ELR (cell line): Measurements from ENCODE around the gene KRTAP10-10.
"Not testable (repeated sequence)": the region's sequence is repeated elsewhere in the genome, so short reads cannot be mapped to it uniquely, and the experiment has no call there.

ENCODE experiments used
- DNase-seq: peaks from one replicate; pipeline ENCODE4 v3.0.0-alpha.2; 2015; ENCODE audit warnings: low read depth

The KRTAP10-10 gene

DNA sequence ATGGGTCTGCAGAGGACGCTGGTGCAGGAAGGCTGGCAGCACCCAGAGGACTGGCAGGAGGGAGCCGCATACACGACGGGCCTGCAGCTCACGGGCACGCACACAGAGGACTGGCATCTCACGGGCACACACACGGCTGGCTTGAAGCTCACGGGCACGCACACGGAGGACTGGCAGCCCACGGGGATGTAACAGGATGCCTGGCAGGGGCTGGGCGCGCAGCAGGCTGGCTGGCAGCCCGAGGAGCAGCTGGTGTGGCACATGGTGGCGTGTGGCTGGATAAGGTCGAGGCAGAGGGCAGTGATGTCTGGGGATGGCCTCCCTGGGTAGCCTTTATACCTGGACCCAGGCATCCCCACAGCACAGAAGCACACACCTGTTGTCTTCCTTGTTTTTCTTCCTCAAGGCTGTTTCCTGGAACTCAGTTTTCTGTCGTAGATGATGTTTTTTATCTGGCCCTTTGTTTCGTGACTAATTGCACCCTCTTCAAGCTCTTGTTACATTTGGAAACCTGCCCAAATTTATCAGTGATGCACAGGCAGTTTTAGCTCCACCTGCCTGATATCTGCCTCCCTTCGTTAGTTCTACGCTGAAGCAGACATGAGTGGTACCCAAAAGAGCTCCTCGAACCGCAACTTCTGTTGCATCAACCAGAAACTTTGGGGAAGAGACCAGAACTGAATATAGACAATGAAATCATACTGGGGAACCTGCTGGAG, 44.9 kb downstream of the KRTAP10-10 start, which contains the start of gene KRTAP12-1:
KRTAP12-1 (minus strand) TSS at position 303 of the 719 bp plus-strand sequence; CDS start at position 263, 40 bp downstream.
- no peak for DNase-seq

DNA sequence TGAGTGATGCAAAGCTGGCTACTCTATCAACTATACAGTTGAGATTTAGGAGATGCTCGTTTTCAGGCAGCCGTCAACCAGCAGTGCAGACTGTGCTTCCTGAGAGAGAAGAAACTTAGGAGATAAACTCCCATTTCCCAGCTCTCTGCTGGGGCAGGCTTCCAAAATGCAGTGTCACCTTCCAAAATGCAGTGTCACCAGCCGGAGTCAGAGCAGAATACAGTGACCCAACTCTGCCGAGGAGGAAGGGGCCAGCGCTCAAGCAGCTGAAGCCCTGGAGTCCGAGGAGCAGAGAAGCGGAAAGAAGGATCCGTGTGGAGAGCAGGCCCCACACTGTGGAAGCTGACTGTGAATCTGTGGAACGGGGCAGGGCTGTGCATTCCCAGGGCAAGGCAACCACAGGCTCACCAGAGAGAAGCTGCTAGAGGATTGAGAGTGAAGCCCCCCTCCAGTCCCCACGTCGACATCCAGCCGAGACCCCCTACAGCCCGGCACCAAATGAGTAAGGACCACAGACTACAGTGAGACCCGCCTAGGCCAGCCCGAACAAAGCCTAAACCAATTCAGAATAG, 45.5 kb downstream of the KRTAP10-10 start:
- no peak for DNase-seq

DNA sequence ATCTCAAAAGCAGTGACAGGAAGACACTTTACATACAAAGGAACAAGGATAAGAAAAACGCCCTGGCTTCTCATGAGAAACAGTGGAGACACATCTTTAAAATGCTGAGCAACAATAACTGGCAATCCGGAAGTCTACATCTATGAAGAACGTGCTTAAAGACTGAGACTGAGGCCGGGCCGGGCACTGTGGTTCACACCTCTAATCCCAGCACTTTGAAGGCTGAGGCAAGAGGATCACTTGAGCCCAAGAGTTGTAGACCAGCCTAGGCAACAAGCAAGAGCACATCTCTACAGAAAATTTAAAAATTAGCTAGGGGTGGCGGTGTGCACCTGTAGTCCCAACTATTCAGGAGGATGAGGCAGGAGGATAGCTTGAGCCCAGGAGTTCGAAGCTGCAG, 46.9 kb downstream of the KRTAP10-10 start:
- DNase-seq, result no peak

DNA sequence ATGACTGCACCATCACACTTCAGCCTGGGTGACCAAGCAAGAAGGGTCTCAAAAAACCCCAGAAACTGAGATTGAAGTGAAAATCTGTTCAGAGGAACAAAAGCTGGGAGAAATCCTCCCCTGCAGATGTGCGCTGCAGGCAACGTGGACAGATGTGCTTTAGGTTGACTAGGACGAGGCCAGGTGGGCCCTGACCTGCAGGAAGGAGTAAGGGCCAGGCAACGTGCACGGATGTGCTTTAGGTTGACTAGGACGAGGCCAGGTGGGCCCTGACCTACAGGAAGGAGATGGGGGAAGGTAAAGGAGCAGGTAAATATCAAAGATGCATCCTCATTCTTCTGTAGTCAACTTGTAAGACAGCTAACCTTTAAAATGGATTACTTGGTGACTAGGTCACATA, 47.3 kb downstream of the KRTAP10-10 start:
- no peak for DNase-seq

DNA sequence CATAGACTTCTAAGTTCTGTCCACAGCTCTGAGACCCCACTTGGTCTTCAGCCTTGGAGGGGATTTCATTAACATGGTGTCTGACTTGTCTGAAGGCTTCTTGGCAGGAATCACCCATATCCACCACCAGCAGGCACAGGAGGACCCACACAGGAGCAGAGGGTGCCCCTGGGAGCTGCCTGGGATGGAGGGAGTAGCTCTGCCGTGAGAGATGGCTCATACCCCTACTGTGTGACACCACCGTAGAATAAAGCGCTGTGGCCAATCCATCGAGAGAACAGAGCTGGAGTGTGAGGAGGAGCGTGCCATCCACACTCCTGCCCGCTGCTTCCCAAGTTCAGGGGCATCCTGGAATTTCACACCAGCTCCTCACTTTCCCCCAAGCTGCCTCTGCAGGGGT, 47.9 kb downstream of the KRTAP10-10 start:
- DNase-seq, result not testable (repeated sequence)

DNA sequence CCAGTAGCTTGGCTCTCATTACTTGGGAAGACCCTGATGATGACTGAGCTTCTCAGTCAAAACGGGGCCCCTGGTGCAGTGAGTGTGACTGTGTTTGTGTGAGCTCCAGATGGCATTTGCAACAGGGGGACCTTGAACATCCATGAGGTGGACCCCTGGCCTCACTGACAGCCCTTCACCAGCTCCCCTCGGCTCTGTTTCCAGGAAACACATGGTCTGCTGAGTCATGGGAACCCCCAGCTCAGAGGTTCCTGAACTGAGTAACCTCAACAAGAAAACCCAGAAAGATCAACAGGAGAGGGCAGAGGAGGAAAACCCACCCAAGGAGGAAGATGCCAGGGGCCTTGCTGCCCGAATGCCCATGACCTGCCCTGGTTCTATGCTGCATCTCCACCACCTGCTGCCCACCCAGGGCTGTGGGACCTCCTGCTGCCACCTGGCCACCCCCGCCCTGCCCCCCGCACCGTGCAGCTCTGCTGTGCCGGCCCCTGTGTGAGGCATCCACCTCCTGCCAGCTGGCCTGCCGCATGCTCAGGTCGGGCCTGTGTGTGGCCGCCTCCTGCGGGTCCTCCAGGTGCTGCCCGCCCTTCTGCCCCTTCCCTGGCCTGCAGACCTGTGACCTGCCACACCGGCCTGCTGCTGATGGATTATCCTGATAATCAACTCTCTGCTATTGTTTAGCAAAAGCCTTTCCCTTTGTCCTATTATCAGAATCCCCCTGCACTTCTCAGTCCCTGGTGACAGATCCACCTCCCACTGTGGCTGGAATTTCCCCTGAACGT, 49.0 kb downstream of the KRTAP10-10 start:
- no peak for DNase-seq

DNA sequence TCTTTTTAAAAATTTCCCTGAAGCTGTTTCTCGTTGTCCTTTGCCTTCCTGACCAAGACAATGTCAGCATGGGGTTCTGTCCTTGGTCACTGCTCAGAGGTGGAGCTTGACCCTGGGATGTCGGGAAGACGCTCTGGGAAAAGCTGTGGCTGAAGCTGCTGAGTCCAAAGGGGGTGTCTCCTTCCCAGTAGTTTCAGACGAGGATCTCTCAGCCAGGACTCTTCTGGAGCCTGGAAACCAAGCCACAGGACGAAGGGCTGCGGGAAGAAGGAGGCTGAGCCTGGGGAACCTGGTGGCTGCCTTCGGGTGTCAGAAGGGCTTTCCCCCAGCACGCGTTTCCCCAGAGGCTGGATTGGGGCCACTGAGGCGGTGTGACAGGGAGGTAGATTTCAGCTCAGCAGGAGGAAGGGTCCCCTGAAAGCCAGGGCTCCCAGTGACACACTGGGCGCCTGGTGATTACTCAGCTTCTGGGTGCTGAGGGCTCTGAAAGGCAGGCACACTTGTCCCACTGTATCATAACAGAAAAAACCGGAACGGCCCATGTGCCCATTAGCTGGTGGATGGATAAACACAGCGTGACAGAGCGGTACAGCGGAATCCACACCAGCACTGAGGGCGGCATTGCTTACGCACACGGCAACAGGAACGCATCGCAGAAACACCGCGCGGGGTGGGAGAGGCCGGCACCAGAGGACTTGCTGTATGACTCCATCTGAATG, 49.8 kb downstream of the KRTAP10-10 start:
- no peak for DNase-seq

DNA sequence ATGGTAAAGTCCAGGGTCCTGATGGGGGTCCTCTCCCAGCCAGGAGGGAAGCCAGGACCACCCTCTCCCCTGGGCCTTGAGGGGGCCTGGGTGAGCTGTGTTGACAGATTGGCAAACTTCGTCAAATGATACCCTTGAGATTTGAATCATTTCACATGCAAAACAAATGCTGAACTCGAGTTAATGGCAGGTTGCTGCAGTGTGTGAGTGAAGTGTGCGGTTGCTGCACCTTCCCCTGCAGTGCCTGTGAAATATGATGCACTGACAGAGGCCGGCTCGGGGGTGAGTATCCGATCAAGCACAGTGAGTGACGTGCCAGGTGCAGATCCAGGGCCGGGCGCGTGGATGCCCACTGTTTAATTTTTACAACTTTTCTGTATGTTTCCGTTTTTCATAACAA, 50.5 kb downstream of the KRTAP10-10 start:
- no peak for DNase-seq
